Measurements from ENCODE around the gene KRT36.

The KRT36 gene

GRCh38 chr17:41439375-41439774 lies 50.3 kb downstream of the KRT36 start:
- no peak for DNase-seq (ENCODE audit: low read depth)

- no peak for DNase-seq (ENCODE audit: low read depth)
Measured at GRCh38 chr17:41437769-41438168, 51.9 kb downstream of the KRT36 start.

- no peak for DNase-seq (ENCODE audit: low read depth)
Measured at GRCh38 chr17:41437254-41437653, 52.5 kb downstream of the KRT36 start.
